Activated CD4-positive, alpha-beta memory T cell treated with anti-CD3 and anti-CD28 coated beads, Interleukin-2, amount 10 ng/mL, durations not matched to agents 7 days and 5 days (primary cell): ENCODE results near the gene EHBP1L1. TPM values are rescaled to one million over a fixed set of nuclear protein-coding genes. Genes with fewer than 3 reads are reported as not detected.

ENCODE experiments used
- CTCF ChIA-PET: fragments of 350-600 bp; sonication (Branson Sonifier 250); formaldehyde crosslinking; loops from one replicate; lab custom pipeline; 2021; ENCODE audit warnings: antibody characterized with exemption, inconsistent platforms; lab: Charles Lee
- POLR2A ChIA-PET: fragments of 350-600 bp; sonication (Branson Sonifier 250); formaldehyde crosslinking; loops from one replicate; lab custom pipeline; 2021; ENCODE audit warnings: antibody characterized with exemption; lab: Charles Lee
- DNase-seq: peaks from one replicate; pipeline ENCODE4 v3.0.0-alpha.2; 2020
- H3K27ac Mint-ChIP-seq: one replicate; pipeline ENCODE4 v1.8.0; 2021; ENCODE audit warnings: mild to moderate bottlenecking, mixed read lengths
- H3K27me3 Mint-ChIP-seq: one replicate; pipeline ENCODE4 v1.8.0; 2021; ENCODE audit warnings: mixed read lengths
- H3K36me3 Mint-ChIP-seq: one replicate; pipeline ENCODE4 v1.8.0; 2021; ENCODE audit warnings: low read depth, mixed read lengths
- H3K4me1 Mint-ChIP-seq: one replicate; pipeline ENCODE4 v1.8.0; 2021; ENCODE audit warnings: mixed read lengths
- H3K4me3 Mint-ChIP-seq: one replicate; pipeline ENCODE4 v1.8.0; 2021; ENCODE audit warnings: mild to moderate bottlenecking, mixed read lengths
- H3K9me3 Mint-ChIP-seq: one replicate; pipeline ENCODE4 v1.8.0; 2021; ENCODE audit warnings: mixed read lengths
- total RNA-seq, 2 experiments: library from RNA; stranded (reverse); gene quantifications; one replicate each; pipeline ENCODE4 v1.2.3, GENCODE V29; 2021

EHBP1L1 gene
- total RNA-seq, 2 experiments from 2014 or later: 118 to 119 TPM

- Mint-ChIP-seq H3K27ac (peak overlapping the region; percentile 97), H3K36me3 (peaks cover 36% of the 10 kb centered on the region), H3K4me1 (peaks cover 58% of the 10 kb centered on the region), H3K27me3 (no peaks in the 10 kb centered on the region), H3K9me3 (no peaks in the 10 kb centered on the region), H3K4me3 (peak overlapping the region; percentile 82)
- POLR2A ChIA-PET: interaction anchor here (0.7 to 5.2 kb wide), 26 partner anchors 9 to 1665 kb away, joined by 3 to 96 read pairs (median 7); partner anchors contain the start of genes KCNK7, LTBP3, MALAT1 and MAP3K11
- no peak for DNase-seq
- CTCF ChIA-PET: interaction anchor here (1.0 to 5.3 kb wide), 6 partner anchors 10 to 63 kb away, joined by 3 to 60 read pairs (median 10); partner anchors contain the start of genes KCNK7 and SIPA1
These were observed 864 bp upstream of the EHBP1L1 start for GRCh38 chr11:65574811-65575567.

DNA sequence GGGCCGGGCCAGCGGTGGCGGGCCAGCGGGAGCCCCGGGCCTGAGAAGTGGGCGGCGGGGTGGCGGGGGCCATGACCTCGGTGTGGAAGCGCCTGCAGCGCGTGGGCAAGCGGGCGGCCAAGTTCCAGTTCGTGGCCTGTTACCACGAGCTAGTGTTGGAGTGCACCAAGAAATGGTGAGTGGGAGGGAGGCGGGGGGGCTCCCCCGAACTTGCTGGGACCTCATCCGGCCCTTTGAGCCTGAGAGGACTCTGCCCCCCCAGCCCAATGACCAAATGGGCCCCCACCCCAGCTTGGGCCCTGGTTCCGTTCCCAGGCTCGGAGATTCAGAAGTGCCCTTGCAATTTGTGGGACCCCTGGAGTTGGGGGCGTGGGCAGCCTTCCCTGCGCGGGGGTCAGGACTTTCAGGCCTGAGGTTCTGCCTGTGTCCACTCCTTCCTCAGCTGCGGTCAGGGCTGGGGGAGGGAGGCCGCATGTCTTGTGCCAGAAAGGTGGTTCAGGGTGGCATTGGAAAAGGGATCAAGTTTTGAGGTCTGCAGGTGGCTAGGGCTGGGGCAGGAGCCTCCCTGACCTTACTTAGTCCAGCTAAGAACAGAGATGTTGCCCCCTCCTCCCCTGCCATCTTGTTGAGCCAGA is 496 bp downstream of the EHBP1L1 start:
- CTCF ChIA-PET: interaction anchor here (1.2 to 5.3 kb wide), 6 partner anchors 11 to 62 kb away, joined by 3 to 60 read pairs (median 10); partner anchors contain the start of genes KCNK7, PCNX3 and SIPA1
- Mint-ChIP-seq H3K36me3 (peaks cover 42% of the 10 kb centered on the region), H3K27me3 (no peaks in the 10 kb centered on the region), H3K9me3 (no peaks in the 10 kb centered on the region), H3K4me3 (peak overlapping the region; percentile 88), H3K27ac (peak overlapping the region; percentile 82), H3K4me1 (peaks cover 52% of the 10 kb centered on the region)
- no peak for DNase-seq
- POLR2A ChIA-PET: interaction anchor here (0.7 to 5.2 kb wide), 22 partner anchors 8 to 159 kb away, joined by 3 to 96 read pairs (median 10); partner anchors contain the start of genes KCNK7, LTBP3, MALAT1 and MAP3K11

- H3K36me3 Mint-ChIP-seq: peaks cover 45% of the 10 kb centered on the region
- POLR2A ChIA-PET: interaction anchor here (0.7 to 5.2 kb wide), 18 partner anchors 11 to 156 kb away, joined by 3 to 96 read pairs (median 12); partner anchors contain the start of genes KCNK7, MALAT1, MAP3K11 and NEAT1
- H3K9me3 Mint-ChIP-seq: no peaks in the 10 kb centered on the region
- peak; percentile 48 for DNase-seq
- CTCF ChIA-PET: interaction anchor here (0.9 to 5.3 kb wide), 7 partner anchors 11 to 61 kb away, joined by 3 to 60 read pairs (median 3); partner anchors contain the start of genes PCNX3 and SIPA1
- H3K4me3 Mint-ChIP-seq: peak overlapping the region; percentile 88
- no peaks in the 10 kb centered on the region for H3K27me3 Mint-ChIP-seq
- H3K27ac Mint-ChIP-seq: peak overlapping the region; percentile 82
- peaks cover 44% of the 10 kb centered on the region for H3K4me1 Mint-ChIP-seq
These were observed 1.3 kb downstream of the EHBP1L1 start for GRCh38 chr11:65576867-65577755.

GRCh38 chr11:65577756-65578109 is 1.9 kb downstream of the EHBP1L1 start:
- H3K27ac Mint-ChIP-seq: peak overlapping the region; percentile 59
- H3K27me3 Mint-ChIP-seq: no peaks in the 10 kb centered on the region
- ChIA-PET CTCF (interaction anchor here (0.9 to 5.3 kb wide), 4 partner anchors 10 to 37 kb away, joined by 3 to 60 read pairs (median 10); no protein-coding TSS in a partner anchor), POLR2A (interaction anchor here (0.9 to 5.2 kb wide), 12 partner anchors 10 to 154 kb away, joined by 3 to 96 read pairs (median 10); partner anchors contain the start of genes KCNK7, MALAT1, NEAT1 and PCNX3)
- DNase-seq: no peak
- peaks cover 51% of the 10 kb centered on the region for H3K36me3 Mint-ChIP-seq
- no peaks in the 10 kb centered on the region for H3K9me3 Mint-ChIP-seq
- peaks cover 48% of the 10 kb centered on the region for H3K4me1 Mint-ChIP-seq
- H3K4me3 Mint-ChIP-seq: peak overlapping the region; percentile 88

DNA sequence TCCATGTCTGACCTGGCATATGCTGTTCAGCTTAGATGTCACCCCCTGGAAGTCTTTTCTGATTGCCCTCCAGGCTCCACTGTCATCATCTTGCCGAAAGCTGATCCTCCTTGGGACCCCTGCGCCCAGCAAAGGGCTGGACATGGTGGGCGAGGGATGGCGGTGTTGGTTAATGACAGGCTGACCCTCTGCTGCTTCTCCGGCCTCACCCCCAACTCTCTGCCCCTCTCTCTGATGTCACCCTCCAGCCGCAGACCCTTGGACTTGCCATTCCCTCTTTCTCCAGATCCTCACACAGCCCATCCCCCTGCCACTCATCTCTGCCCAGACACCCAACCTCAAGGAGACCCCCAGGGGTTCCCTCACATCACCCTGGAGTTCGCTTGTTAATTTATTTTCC is 2.3 kb downstream of the EHBP1L1 start:
- H3K27me3 Mint-ChIP-seq: no peaks in the 10 kb centered on the region
- ChIA-PET CTCF (interaction anchor here (1.1 to 5.3 kb wide), 3 partner anchors 9 to 38 kb away, joined by 3 to 60 read pairs (median 18); no protein-coding TSS in a partner anchor), POLR2A (interaction anchor here (1.2 to 5.2 kb wide), 5 partner anchors 10 to 79 kb away, joined by 3 to 96 read pairs (median 29); partner anchors contain the start of genes KCNK7, MALAT1 and PCNX3)
- peaks cover 50% of the 10 kb centered on the region for H3K4me1 Mint-ChIP-seq
- H3K27ac Mint-ChIP-seq: peak overlapping the region; percentile 77
- no peak for DNase-seq
- H3K4me3 Mint-ChIP-seq: peak overlapping the region; percentile 88
- peaks cover 53% of the 10 kb centered on the region for H3K36me3 Mint-ChIP-seq
- no peaks in the 10 kb centered on the region for H3K9me3 Mint-ChIP-seq

DNA sequence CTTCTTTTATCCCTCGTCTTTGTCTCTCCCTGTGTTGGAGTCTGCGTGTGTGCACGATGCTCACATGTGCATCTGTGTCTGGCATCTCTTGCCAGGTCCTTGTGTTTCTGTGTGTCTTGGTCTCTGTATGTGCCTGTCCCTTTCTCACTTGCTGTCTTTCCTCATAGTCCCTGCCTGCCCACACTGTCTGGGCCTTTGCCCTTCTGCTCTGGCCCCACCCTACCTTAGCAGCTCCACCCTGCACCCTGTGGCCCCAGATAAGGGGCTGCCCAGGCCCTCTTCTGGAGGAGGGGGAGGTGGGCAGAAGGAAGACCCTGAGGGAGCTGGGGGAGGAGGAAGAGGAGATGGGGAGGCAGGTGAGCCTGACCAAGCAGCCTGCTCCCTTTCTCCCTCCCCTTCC is 2.8 kb downstream of the EHBP1L1 start:
- no peak for DNase-seq
- CTCF ChIA-PET: interaction anchor here (5.3 kb wide), 1 partner anchor 9 kb away, joined by 60 read pairs; no protein-coding TSS in a partner anchor
- Mint-ChIP-seq H3K27me3 (no peaks in the 10 kb centered on the region), H3K4me1 (peaks cover 49% of the 10 kb centered on the region), H3K27ac (peak overlapping the region; percentile 77), H3K4me3 (peak overlapping the region; percentile 88), H3K36me3 (peaks cover 53% of the 10 kb centered on the region), H3K9me3 (no peaks in the 10 kb centered on the region)
- POLR2A ChIA-PET: interaction anchor here (3.2 to 5.2 kb wide), 2 partner anchors 9 to 37 kb away, joined by 18 to 96 read pairs; partner anchors contain the start of gene PCNX3

DNA sequence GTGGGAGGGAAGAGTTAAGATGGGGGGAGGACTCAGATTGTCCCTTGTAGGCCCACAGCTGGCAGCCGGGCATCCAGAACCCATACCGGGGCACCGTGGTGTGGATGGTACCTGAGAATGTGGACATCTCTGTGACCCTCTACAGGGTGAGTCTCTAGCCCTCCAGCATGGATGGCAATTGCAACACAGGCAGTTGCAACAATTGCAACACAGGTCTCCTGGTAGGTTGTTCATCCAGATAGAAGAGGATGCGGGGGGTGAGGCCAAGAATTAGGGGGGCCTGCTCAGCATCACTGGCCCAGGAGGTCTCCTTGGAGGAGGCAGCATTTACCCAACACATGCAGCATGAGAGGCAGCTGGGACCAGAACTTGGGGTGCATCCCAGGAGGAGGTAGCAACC is 3.4 kb downstream of the EHBP1L1 start:
- peak overlapping the region; percentile 40 for H3K27ac Mint-ChIP-seq
- H3K4me1 Mint-ChIP-seq: peaks cover 50% of the 10 kb centered on the region
- peaks cover 56% of the 10 kb centered on the region for H3K36me3 Mint-ChIP-seq
- H3K9me3 Mint-ChIP-seq: no peaks in the 10 kb centered on the region
- no peak for DNase-seq
- ChIA-PET CTCF (interaction anchor here (5.3 kb wide), 1 partner anchor 8 kb away, joined by 60 read pairs; no protein-coding TSS in a partner anchor), POLR2A (interaction anchor here (3.2 to 5.2 kb wide), 2 partner anchors 9 to 36 kb away, joined by 18 to 96 read pairs; partner anchors contain the start of gene PCNX3)
- H3K27me3 Mint-ChIP-seq: no peaks in the 10 kb centered on the region
- H3K4me3 Mint-ChIP-seq: no peak overlapping the region

DNA sequence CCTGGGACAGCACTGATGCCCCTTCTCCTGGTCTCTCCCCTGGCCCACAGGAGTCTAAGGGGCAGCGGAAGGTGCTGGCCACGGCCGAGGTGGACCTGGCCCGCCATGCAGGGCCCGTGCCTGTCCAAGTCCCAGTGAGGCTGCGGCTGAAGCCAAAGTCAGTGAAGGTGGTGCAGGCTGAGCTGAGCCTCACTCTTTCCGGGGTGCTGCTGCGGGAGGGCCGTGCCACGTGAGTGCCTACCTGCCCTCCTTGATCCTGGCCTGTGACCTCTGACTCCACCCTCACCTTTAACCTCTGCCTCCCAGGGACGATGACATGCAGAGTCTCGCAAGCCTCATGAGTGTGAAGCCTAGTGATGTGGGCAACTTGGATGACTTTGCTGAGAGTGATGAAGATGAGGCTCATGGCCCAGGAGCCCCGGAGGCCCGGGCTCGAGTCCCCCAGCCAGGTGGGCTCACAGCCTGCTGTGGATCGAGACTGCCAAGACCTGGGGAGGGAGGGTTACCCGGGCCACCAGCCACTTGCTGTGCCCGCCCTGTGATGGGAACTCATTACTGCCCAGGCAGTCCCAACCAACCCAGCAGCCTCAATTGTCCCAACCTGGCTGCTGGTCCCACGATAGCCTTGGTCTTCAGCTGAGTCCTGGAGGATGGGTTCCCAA is 4.3 kb downstream of the EHBP1L1 start:
- peaks cover 52% of the 10 kb centered on the region for H3K36me3 Mint-ChIP-seq
- no peaks in the 10 kb centered on the region for H3K9me3 Mint-ChIP-seq
- H3K27me3 Mint-ChIP-seq: no peaks in the 10 kb centered on the region
- DNase-seq: no peak
- ChIA-PET POLR2A (interaction anchor here (2.7 kb wide), 1 partner anchor 15 kb away, joined by 8 read pairs; the partner anchor contains the start of gene KCNK7), CTCF (no interaction called here)
- peaks cover 48% of the 10 kb centered on the region for H3K4me1 Mint-ChIP-seq
- H3K27ac Mint-ChIP-seq: no peak overlapping the region
- H3K4me3 Mint-ChIP-seq: no peak overlapping the region

DNA sequence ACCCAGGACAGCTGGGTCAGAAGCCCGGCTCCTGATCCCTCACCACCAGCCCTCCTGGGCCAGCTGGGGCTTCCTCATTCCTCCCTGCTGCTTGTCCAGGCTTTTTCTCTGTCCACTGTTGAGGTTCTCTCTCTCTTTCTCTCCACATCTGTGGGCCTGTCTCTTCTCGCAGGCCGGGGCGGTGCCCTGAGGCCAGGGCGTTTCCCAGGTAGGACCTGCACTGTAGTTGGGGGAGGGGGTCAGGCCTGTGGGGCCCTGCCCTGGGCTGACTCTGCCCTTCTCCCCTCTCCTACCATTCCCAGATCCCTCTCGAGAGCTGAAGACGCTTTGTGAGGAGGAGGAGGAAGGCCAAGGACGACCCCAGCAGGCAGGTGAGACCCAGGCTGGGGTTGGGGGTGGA is 4.9 kb downstream of the EHBP1L1 start:
- H3K9me3 Mint-ChIP-seq: no peaks in the 10 kb centered on the region
- H3K27me3 Mint-ChIP-seq: no peaks in the 10 kb centered on the region
- H3K36me3 Mint-ChIP-seq: peaks cover 54% of the 10 kb centered on the region
- H3K4me3 Mint-ChIP-seq: no peak overlapping the region
- ChIA-PET CTCF (interaction anchor here (1.2 kb wide), 1 partner anchor 40 kb away, joined by 6 read pairs; no protein-coding TSS in a partner anchor), POLR2A (interaction anchor here (1.0 to 2.7 kb wide), 2 partner anchors 13 to 15 kb away, joined by 3 to 8 read pairs; partner anchors contain the start of gene KCNK7)
- H3K4me1 Mint-ChIP-seq: peaks cover 45% of the 10 kb centered on the region
- no peak for DNase-seq
- H3K27ac Mint-ChIP-seq: peak overlapping the region; percentile 52

DNA sequence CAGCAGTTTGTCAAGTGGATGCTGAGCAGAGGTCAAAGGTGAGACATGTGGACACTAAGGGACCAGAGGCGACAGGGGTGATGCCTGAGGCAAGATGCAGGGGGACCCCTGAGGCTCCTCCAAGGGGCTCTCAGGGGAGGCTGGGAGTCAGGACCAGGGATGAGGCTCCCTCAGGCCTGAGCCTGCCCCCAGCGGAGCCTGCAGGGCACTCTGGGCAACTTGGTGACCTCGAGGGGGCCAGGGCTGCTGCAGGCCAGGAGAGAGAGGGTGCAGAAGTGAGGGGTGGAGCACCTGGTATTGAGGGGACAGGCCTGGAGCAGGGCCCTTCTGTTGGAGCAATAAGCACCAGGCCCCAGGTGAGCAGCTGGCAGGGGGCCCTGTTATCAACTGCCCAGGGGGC is 6.1 kb downstream of the EHBP1L1 start:
- POLR2A ChIA-PET: interaction anchor here (0.7 to 2.7 kb wide), 3 partner anchors 9 to 13 kb away, joined by 3 to 8 read pairs (median 3); partner anchors contain the start of genes FAM89B, KCNK7 and ZNRD2
- H3K4me1 Mint-ChIP-seq: peaks cover 55% of the 10 kb centered on the region
- peaks cover 65% of the 10 kb centered on the region for H3K36me3 Mint-ChIP-seq
- DNase-seq: no peak
- H3K27ac Mint-ChIP-seq: no peak overlapping the region
- H3K4me3 Mint-ChIP-seq: no peak overlapping the region
- CTCF ChIA-PET: interaction anchor here (1.2 kb wide), 1 partner anchor 41 kb away, joined by 6 read pairs; no protein-coding TSS in a partner anchor
- H3K27me3 Mint-ChIP-seq: no peaks in the 10 kb centered on the region
- H3K9me3 Mint-ChIP-seq: no peaks in the 10 kb centered on the region

DNA sequence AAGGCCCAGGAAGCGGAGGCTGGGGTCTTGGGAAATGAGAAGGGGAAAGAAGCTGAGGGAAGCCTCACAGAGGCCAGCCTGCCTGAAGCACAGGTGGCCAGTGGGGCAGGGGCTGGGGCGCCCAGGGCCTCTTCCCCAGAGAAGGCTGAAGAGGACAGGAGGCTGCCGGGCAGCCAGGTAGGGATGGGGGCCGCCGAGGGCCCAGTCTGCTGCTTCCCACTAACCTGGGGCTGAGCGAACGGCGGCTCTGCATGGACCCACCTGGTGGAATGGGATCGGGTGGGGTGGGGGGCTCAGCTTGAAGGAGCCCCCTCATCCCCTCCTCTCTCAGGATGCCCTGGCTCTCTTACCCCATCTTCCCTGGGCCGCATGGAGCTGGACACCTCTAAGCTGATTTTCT is 7.7 kb downstream of the EHBP1L1 start:
- peaks cover 61% of the 10 kb centered on the region for H3K4me1 Mint-ChIP-seq
- H3K36me3 Mint-ChIP-seq: peaks cover 65% of the 10 kb centered on the region
- no peaks in the 10 kb centered on the region for H3K9me3 Mint-ChIP-seq
- ChIA-PET CTCF (interaction anchor here (1.2 kb wide), 2 partner anchors 11 to 42 kb away, joined by 5 read pairs; no protein-coding TSS in a partner anchor), POLR2A (interaction anchor here (1.3 to 1.4 kb wide), 3 partner anchors 8 to 18 kb away, joined by 3 to 8 read pairs (median 3); partner anchors contain the start of gene EHBP1L1)
- H3K4me3 Mint-ChIP-seq: no peak overlapping the region
- H3K27me3 Mint-ChIP-seq: no peaks in the 10 kb centered on the region
- peak overlapping the region; percentile 50 for H3K27ac Mint-ChIP-seq
- DNase-seq: no peak
